CD4-positive, alpha-beta T cell treated with Interleukin-15 for 1 hour (primary cell): ENCODE data around the gene HS6ST1.
"Not testable (repeated sequence)": the region's sequence is repeated elsewhere in the genome, so short reads cannot be mapped to it uniquely, and the experiment has no call there.

Source experiments
- DNase-seq: peaks from one replicate; pipeline ENCODE4 v3.0.0-alpha.2; 2020

HS6ST1 gene

DNA sequence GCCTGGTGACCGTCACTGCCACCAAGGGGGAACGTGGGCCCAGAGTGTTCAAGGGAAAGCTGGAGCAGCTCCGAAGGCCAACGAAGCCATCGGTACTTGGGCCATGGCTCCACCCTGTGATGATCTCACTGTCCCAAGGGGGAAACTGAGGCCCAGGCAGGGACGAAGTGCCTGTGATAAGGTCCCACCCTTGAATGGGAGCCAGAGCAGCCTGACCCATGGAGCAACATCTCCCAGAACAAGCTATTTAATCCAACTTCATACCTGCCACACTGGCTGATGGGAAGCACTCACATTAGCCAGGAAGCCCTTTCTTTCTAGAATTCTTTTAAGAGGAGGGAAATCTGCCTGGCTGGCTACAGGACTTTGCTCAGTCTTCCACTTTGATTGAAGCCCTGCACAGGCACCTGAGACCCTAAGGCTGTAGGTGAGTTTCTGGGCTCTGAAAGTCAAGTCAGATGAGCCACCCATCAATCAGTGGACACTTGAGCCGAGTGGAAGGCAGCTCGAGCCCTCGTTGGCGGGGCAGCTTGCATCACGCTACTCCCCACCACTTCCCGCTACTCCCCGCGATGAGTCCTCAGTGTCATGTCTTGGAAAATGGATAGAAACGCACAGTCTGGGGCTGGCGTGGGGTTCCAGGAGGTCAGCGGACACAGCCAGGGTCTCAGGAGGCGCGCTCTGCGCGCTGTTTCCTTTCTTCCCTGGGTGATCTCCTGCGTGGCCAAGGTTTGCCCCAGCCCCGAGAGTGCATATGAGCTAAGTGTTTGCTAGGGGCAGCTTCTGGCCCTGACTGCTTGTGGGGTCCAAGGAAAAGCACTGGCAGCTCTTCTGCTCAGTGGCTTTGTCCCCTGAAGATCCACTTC lies 2.5 kb upstream of the HS6ST1 start:
- no peak for DNase-seq

GRCh38 chr2:128320192-128320905 lies 1.7 kb upstream of the HS6ST1 start:
- no peak for DNase-seq

- DNase-seq: no peak
Observed at GRCh38 chr2:128319631-128320191, 1.0 kb upstream of the HS6ST1 start.

DNA sequence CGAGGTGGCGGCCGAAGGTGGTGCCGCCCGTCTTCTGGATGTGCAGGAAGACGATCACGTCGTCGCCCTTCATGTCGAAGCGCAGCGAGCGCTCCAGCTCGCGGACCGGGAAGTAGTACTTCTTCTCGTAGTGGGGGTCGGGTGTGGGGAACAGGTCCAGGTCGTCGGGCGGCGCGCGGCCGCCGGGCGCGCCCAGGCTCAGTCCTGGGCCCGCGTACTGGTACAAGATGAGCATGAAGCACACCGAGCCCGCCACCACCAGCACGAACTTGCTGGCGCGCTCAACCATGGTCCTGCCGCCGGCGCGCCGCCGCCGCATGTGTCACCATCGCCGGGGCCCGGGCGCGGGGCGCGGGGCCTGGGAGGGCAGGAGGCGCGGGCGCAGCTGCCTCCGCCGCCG lies 423 bp downstream of the HS6ST1 start:
- not testable (repeated sequence) for DNase-seq

DNA sequence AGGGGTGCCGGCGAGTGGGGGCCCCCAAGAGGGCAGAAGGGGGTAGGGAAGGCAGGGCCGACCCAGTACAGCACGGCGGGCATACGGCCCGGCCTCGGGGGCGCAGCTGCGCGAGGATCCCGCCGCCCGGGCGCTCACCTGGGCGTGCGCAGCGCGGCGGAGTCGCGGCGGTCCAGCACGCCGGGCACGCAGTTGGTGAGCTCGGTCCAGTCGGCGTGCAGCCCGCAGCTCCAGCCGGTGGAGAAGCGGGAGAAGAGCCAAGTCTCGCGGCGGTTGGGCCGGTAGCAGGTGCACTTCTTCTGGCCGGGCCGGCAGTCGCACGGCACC lies 806 bp downstream of the HS6ST1 start:
- DNase-seq: not testable (repeated sequence)

- peak; percentile 69 for DNase-seq
Observed at GRCh38 chr2:128317181-128317898, 1.3 kb downstream of the HS6ST1 start.

DNA sequence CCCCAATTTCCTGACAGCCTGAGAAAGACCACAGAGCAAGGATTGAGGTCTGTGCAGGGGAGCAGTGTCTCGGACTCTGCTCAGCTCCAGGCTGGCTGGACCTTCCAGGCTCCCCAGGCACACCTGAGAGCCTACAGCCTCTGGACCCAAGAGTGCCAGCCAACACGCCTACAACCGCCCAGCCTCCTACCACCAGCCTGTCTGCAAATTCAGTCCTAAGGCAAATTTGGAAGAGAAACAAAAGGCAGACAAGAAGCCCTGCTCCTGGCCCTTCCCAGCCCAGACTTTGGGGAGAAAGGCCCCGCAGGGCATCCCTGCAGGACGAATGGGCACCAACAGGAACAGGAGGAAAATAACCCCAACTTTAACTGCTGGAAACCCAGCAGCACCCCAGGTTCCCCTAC lies 1.9 kb downstream of the HS6ST1 start:
- no peak for DNase-seq

DNA sequence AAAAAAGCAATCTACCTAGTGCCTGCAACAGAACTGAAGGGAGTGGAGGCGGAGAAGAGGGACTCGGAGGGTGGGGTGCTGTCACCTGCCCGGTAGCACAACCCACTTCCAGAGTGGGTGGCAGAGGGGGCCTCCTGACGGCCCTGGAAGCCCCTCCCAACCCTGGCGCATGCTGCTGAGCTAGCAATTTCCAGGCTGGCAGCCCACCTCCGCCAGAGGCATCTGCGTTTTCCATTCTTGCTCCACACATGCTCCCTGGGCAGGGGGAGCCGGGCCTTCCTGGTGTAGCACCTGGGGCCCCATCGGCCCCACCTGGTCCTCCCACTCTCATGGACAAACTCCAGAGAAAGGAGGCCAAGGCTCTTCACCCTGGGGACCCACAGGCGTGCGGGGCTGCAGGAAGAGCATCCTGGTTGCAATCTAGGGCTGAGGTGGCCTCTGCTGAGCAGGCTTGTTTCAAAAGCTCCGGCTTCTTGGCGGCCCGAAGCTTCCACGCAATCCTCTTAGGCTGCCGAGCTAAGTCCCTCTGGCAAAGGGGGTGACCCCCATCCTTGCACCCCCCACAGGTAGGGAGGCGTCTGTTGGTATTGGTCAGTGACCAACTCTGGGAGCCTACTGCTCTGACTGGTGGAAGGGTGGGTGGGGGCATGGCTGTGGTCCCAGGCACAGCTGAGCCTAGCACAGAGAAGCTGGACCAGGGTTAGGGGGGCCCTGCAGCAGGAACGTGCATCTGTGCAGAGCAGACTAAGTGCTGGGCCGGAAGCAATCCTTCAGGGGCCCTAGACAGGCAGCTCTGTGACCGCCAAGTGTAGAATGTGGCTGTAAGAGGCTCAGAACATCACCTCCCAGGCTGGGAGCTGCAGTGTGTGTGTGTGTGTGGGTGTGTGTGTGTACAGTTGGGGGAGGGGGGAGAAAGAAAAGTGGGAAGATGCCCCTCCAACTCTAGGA lies 2.6 kb downstream of the HS6ST1 start:
- DNase-seq: no peak

DNA sequence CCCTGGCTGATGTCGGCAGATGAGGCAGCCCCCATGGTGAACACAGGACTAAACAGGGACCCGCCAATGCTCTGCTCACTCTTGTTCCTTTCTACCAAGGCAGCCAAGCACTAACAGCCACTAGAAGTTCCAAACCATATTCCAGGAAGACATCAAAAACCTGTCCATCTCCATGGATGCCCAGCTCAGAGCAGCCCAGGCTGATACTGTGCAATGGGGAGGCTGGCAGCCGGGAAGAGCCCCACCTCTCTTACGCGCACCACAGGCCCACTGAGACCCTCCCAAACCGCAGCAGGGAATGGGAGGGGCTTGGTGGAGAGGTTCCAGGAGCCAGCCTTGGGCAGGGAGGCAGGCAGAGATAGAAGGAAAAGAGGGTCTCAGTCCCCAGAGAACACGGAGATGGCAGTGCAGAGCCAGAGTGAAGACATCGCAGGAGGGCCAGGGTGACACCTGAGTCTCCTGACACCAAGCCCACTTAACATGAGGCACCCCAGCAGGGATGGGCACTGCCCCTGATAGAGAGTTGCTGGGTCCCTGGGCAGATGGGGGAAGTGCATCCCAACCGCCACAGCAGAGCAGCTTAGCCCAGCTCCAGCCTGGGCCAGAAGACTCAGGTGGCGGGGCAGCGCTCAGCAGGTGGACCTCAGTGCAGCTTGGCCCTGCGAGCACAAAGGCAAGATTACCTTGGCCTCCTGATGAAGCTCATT lies 3.4 kb downstream of the HS6ST1 start:
- no peak for DNase-seq

- no peak for DNase-seq
Observed at GRCh38 chr2:128314348-128315121, 4.1 kb downstream of the HS6ST1 start.

DNA sequence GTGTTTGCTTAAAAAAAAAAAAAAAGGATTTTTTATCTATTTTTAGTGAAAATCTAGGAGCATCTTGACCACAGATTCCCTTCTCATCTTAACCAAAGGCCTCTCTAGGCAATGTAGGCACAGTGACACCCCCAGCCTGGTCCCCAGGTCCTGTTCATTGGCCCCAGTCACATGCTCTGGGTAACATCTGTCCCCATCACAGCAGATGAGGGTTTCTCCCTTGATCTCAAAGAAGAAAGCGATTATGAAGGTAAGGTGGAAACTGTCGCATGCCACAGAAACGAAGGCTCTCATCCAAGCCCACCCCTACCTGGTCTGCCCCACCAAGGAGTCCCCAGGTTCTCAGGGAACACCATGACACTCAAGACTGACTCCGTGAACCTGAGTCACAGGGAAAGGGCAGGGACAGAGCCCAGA lies 4.7 kb downstream of the HS6ST1 start:
- DNase-seq: no peak

GRCh38 chr2:128313091-128313836 lies 5.4 kb downstream of the HS6ST1 start:
- DNase-seq: peak; percentile 11

- DNase-seq: peak; percentile 7
Observed at GRCh38 chr2:128312411-128312810, 6.3 kb downstream of the HS6ST1 start.

DNA sequence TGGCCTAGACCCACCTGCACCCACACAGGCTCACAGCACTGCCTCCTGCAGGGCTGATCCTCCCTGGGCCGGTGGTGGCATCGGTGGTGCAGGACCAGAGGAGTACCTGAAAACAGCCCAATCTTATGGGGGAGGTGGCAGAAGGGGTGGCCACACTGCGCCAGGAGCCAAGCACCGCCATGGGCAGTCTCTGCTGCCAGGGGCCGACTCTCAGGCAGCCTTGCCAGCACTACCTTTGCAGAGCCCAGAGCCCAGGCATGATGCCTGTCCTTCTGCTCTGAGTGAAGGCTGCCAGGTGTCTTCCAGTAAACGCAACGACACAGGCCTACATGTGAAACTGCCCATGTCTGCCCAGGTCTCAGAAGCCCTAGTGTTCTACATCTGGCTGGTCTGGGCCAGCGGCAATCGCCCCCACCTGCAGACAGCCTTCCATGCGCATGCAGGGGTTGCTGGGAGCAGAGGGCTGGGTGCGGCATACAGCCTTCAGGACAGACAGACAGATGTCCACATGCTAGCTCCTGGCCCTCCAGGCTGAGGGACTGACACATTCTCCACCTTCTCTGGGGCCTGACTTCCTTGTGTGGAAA lies 6.8 kb downstream of the HS6ST1 start:
- peak; percentile 7 for DNase-seq

DNA sequence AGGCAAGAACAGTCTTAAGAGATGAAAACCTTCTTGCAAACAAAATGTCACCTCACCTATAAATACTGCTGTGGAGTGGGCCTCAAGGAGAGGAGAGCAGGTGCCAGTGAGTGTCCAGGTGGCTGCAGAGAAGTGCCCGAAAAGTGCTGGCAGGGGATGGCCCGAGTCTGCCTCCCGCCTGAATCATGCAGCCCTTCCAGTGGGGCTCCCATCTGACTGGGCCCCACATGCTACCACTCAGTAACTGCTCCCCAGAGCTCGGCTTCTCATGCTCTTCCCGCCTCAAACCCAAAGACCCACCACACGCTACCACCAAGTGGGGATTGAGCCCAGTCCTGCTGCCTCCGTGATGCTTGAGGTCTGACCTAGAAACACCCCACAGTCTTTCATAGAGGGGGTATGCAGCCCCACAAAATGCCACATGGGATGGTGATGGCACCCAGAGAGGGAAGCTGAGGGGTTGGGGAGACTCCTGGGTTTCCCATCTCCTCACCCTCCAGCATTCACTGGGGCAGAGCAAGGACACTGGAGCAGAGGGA lies 7.4 kb downstream of the HS6ST1 start:
- DNase-seq: no peak

- DNase-seq: no peak
Observed at GRCh38 chr2:128310761-128311160, 7.9 kb downstream of the HS6ST1 start.

DNA sequence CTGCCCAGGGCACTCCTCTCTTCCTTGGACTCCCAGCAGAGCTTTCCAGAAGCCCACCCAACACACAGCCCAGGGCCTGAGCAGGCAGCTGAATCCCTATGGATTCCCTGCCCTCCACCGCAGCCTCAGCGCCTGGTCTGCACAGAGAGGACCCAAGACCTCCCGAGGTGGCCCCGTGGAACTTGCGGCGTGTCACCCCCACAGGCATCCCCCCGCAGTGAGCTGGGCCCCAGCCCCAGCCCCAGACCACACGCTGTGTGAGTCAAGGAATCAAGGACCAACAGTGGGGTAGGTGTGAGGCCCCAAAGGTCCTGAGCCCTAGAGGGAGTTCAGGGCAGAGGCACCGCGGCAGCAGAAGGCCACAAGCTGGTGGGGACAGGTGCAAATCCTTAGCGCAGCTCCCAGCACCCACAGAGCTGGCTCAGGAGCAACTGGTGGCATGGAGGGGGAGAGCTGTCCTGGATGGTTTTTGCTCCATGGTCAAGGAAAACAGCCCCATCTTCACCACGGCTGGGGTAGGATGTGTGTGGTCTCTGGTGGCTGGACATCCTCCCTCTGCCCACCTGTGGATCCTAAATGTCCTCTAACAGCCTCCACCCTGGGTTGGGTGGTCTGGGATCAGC lies 8.5 kb downstream of the HS6ST1 start:
- DNase-seq: peak; percentile 15

DNA sequence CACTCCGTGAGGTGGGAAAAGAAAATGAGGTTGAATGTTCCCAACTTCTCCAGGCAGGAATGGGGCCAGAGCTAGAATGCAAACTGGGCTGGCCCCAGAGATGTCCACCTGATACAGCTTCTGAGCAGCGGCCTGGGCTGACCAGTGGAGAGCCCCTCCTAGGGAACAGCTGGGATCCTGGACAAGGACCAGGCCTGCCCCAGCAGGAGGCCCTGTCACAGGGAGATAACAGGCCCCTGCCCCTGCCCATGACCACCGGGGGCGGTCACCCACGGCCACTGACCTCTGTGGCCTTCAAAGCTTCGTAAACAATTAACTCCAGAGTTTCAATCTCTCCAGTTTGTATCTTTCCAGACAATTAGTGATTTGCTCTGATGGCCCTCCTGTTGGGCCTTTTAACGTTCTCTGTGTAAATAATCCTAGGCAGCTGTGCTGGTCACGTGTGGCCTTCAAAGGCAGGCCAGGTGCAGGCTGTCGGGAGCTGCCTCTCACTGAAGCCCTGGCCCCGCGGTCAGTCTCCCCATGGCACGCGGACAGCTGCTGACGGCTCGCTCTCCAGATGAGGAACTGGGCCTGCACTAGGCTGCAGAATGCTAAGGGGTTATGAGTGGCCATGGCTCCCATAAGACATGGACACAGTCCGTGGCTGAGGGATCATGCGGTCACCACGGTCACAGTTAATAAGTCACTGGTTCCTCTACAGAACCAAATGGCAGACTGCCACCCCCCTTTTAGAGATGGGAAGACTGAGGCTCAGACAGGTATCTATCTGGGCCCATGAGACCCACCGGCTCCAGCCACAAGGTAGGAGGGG lies 9.2 kb downstream of the HS6ST1 start:
- peak; percentile 9 for DNase-seq
